ENCODE results near the gene SIRPA. TPM values are rescaled to one million over a fixed set of nuclear protein-coding genes. Genes with fewer than 3 reads are reported as not detected.

SIRPA gene
- total RNA-seq, 2 donors from 2014 or later = 5.1 to 6.3 TPM

DNA sequence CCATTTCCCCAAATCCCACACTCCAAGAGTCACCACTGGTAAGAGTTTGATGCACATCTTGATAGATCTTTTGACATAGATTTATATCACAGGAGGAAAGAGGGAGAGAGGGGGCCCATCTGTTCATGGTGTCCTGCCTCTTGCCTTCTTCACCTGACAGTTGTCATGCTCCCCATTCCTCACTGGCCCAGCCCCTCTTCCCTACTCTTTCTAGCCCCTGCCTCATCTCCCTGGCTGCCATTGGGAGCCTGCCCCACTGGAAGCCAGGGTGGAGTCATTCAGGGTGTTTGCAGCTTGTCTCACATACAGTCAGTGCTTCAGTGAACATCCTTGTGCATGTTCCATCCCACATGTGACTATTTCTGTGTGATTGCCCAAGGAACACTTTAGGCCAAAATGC is 27.6 kb downstream of the SIRPA start:
- Mint-ChIP-seq H3K4me1 (peaks cover 10% of the 10 kb centered on the region), H3K27ac (no peak overlapping the region), H3K9me3 (no peaks in the 10 kb centered on the region), H3K36me3 (ENCODE audit: low read depth) (peaks cover 3% of the 10 kb centered on the region), H3K27me3 (ENCODE audit: insufficient read depth) (no peaks in the 10 kb centered on the region), H3K4me3 (no peak overlapping the region)
- Histone ChIP-seq H3K4me1 (ENCODE audit: control insufficient read depth, insufficient read depth, low read length) (no peaks in the 10 kb centered on the region), H3K27me3 (ENCODE audit: control insufficient read depth, insufficient read depth, low read length, poor library complexity, severe bottlenecking) (no peaks in the 10 kb centered on the region), H3K9ac (ENCODE audit: extremely low read depth, low read length, poor library complexity, severe bottlenecking) (no peak overlapping the region), H3K27ac (ENCODE audit: low read depth, low read length) (no peak overlapping the region), H3K36me3 (ENCODE audit: control insufficient read depth, insufficient read depth, low read length) (no peaks in the 10 kb centered on the region), H3K9me3 (ENCODE audit: control insufficient read depth, low read length) (no peaks in the 10 kb centered on the region), H3K4me3 (ENCODE audit: low read length) (no peak overlapping the region)
- DNase-seq = no peak
- TF ChIP-seq, protein P1, sequence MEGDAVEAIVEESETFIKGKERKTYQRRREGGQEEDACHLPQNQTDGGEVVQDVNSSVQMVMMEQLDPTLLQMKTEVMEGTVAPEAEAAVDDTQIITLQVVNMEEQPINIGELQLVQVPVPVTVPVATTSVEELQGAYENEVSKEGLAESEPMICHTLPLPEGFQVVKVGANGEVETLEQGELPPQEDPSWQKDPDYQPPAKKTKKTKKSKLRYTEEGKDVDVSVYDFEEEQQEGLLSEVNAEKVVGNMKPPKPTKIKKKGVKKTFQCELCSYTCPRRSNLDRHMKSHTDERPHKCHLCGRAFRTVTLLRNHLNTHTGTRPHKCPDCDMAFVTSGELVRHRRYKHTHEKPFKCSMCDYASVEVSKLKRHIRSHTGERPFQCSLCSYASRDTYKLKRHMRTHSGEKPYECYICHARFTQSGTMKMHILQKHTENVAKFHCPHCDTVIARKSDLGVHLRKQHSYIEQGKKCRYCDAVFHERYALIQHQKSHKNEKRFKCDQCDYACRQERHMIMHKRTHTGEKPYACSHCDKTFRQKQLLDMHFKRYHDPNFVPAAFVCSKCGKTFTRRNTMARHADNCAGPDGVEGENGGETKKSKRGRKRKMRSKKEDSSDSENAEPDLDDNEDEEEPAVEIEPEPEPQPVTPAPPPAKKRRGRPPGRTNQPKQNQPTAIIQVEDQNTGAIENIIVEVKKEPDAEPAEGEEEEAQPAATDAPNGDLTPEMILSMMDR (conservative IDR thresholded peaks at IDR 0.05) = no peak

DNA sequence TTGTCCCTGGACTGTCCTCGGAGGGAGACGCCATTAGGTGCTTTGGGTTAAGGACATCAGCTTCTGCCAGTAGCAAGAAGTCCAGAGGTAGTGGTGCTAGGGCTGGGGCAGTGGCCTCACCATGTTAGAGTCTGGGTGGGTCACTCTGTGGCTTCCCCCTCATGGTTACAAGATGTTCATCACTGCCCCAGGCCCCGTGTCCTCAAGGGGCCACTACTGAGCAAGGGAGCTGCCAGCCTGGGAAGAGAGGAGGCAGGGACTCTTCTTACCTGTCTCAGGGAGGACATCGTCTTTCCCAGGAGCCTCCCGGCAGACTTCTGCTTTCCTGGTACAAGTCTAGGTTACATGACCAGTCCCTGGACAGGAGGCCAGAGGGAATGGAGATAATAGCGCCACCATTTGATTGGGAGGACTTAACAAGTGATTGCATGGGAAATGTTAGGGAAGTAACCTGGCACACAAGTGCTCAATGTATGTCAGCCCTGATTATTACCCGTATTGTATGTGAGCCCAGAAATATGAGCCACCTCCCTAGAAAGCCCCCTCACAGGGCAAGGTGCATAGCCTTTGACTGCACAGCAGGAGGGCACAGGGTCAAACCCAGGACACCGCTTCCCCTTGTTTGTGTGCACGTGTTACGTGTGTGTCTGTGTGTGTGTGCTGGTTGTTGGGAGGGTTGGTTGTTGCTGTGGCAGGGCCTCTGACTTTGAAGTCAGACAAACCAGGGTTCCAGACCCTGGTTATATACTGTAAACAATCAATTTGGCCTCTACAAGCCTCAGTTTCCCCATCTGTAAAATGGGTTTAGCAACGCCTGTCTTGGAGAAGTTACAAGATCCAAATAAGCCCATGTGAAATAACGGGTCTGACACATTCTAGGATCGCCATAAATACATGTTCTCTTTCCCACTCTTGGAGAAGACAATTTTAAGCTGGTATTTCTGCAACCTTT is 30.0 kb downstream of the SIRPA start:
- TF ChIP-seq, protein P1 (conservative IDR thresholded peaks at IDR 0.05) = peak; percentile 52
- no peaks in the 10 kb centered on the region for H3K27me3 ChIP-seq (ENCODE audit: control insufficient read depth, insufficient read depth, low read length, poor library complexity, severe bottlenecking)
- H3K9me3 ChIP-seq (ENCODE audit: control insufficient read depth, low read length) = no peaks in the 10 kb centered on the region
- H3K27me3 Mint-ChIP-seq (ENCODE audit: insufficient read depth) = no peaks in the 10 kb centered on the region
- H3K36me3 ChIP-seq (ENCODE audit: control insufficient read depth, insufficient read depth, low read length) = no peaks in the 10 kb centered on the region
- H3K9me3 Mint-ChIP-seq = no peaks in the 10 kb centered on the region
- H3K4me1 ChIP-seq (ENCODE audit: control insufficient read depth, insufficient read depth, low read length) = no peaks in the 10 kb centered on the region
- WGBS, 2 experiments (ENCODE audit: insufficient coverage in 1 of 2, insufficient read length in 1 of 2) = 94 to 95% methylated on average over 6 to 13 of the region's 13 CpGs
- peaks cover 9% of the 10 kb centered on the region for H3K4me1 Mint-ChIP-seq
- H3K9ac ChIP-seq (ENCODE audit: extremely low read depth, low read length, poor library complexity, severe bottlenecking) = no peak overlapping the region
- peaks cover 3% of the 10 kb centered on the region for H3K36me3 Mint-ChIP-seq (ENCODE audit: low read depth)
- no peak overlapping the region for H3K27ac Mint-ChIP-seq
- no peak overlapping the region for H3K4me3 ChIP-seq (ENCODE audit: low read length)
- no peak overlapping the region for H3K4me3 Mint-ChIP-seq
- no peak overlapping the region for H3K27ac ChIP-seq (ENCODE audit: low read depth, low read length)
- peak; percentile 61 for DNase-seq

DNA sequence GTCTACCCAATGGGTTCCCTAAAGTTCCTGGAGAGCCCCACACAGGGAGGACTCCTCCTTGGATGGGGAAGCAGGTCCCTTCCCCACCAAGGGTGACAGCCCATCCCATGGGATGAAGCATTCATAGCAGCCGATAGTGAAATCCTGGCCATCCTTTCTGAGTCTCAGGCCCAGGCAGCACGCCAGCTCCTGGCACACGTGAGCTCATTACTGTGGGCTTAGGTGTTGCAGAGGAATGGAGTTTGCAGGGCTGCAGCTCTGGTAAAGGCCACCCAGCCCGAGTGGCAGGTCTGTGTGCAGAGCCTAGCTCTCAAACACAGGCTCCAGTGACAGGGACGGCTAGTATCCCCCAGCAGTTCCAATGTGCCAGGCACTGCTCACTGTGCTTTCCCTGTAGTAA is 31.0 kb downstream of the SIRPA start:
- Mint-ChIP-seq H3K36me3 (ENCODE audit: low read depth) (peaks cover 3% of the 10 kb centered on the region), H3K4me3 (no peak overlapping the region), H3K4me1 (peaks cover 5% of the 10 kb centered on the region), H3K9me3 (no peaks in the 10 kb centered on the region), H3K27ac (no peak overlapping the region), H3K27me3 (ENCODE audit: insufficient read depth) (no peaks in the 10 kb centered on the region)
- H3K36me3 ChIP-seq (ENCODE audit: control insufficient read depth, insufficient read depth, low read length) = no peaks in the 10 kb centered on the region
- H3K27me3 ChIP-seq (ENCODE audit: control insufficient read depth, insufficient read depth, low read length, poor library complexity, severe bottlenecking) = no peaks in the 10 kb centered on the region
- DNase-seq = no peak
- H3K4me3 ChIP-seq (ENCODE audit: low read length) = no peak overlapping the region
- WGBS, 2 experiments (ENCODE audit: insufficient coverage in 1 of 2, insufficient read length in 1 of 2) = 87 to 92% methylated on average over 5 of the region's 5 CpGs
- H3K4me1 ChIP-seq (ENCODE audit: control insufficient read depth, insufficient read depth, low read length) = no peaks in the 10 kb centered on the region
- H3K27ac ChIP-seq (ENCODE audit: low read depth, low read length) = no peak overlapping the region
- H3K9me3 ChIP-seq (ENCODE audit: control insufficient read depth, low read length) = no peaks in the 10 kb centered on the region
- TF ChIP-seq, protein P1 (conservative IDR thresholded peaks at IDR 0.05) = no peak
- H3K9ac ChIP-seq (ENCODE audit: extremely low read depth, low read length, poor library complexity, severe bottlenecking) = no peak overlapping the region

Measured in endodermal cell (in vitro differentiated cells).